ENCODE measurements around the gene DNAJB11. TPM values are rescaled to one million over a fixed set of nuclear protein-coding genes. Genes with fewer than 3 reads are reported as not detected.
A peak's percentile ranks its signal among the peaks of the same experiment; 100 is the strongest.
"Not testable (repeated sequence)": the region's sequence is repeated elsewhere in the genome, so short reads cannot be mapped to it uniquely, and the experiment has no call there.

DNAJB11 gene
- total RNA-seq, 1 donor from 2014 or later = 24.5 TPM

- H3K9ac ChIP-seq (ENCODE audit: low read depth in 1 of 3, low read length in 3 of 3) = no peak overlapping the region
- peaks cover 20 to 43% (median 42%) of the 10 kb centered on the region in 3 donors for H3K36me3 ChIP-seq (ENCODE audit: control insufficient read depth in 3 of 3, insufficient read depth in 3 of 3, low read length in 3 of 3)
- H3K9me3 ChIP-seq (ENCODE audit: control insufficient read depth in 3 of 3, low read length in 3 of 3) = no peaks in the 10 kb centered on the region
- no peak overlapping the region for H3K27ac ChIP-seq (ENCODE audit: low read depth, low read length)
- H3K4me1 ChIP-seq (ENCODE audit: control insufficient read depth in 3 of 3, insufficient read depth in 3 of 3, low read length in 3 of 3) = no peaks in the 10 kb centered on the region
- no peak overlapping the region for H3K4me3 ChIP-seq (ENCODE audit: low read length in 3 of 3)
- no peaks in the 10 kb centered on the region for H3K27me3 ChIP-seq (ENCODE audit: control insufficient read depth in 3 of 3, insufficient read depth in 3 of 3, low read length in 3 of 3)
Observed at GRCh38 chr3:186551387-186551786, 19.1 kb upstream of the DNAJB11 start.

DNA sequence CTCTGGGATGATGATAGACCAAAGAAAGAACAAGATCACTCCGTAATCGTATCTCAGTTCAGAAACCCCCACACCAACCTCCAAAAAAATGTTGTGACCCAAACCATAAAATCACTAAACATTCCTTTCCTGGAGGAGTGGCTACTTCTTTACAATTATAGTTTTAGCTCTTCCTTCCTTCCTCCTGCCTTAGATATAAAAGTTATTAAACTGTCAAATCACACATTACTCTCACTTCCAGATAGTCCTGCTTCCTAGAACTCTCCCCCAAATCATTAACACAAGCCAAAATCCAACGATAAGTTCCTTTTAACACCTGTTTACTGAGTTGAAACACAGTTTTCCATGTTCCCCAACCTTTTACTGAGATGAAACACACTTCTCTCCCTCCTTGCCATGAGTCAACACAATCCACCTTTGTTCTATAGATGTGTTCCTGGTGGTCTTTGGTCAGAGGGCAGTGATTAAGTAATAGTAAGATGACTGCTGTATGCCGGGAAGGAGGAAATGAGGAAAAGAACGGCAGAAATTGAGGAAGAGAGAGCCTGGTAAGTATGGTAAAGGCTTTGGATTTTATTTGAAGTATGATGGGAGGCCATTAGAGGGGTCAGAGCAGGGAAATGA lies 18.0 kb upstream of the DNAJB11 start:
- Histone ChIP-seq H3K9me3 (ENCODE audit: control insufficient read depth in 3 of 3, low read length in 3 of 3) (no peaks in the 10 kb centered on the region), H3K36me3 (ENCODE audit: control insufficient read depth in 3 of 3, insufficient read depth in 3 of 3, low read length in 3 of 3) (peaks cover 25 to 52% (median 51%) of the 10 kb centered on the region in 3 donors), H3K27me3 (ENCODE audit: control insufficient read depth in 3 of 3, insufficient read depth in 3 of 3, low read length in 3 of 3) (no peaks in the 10 kb centered on the region), H3K9ac (ENCODE audit: low read depth in 1 of 3, low read length in 3 of 3) (no peak overlapping the region), H3K4me3 (ENCODE audit: low read length in 3 of 3) (no peak overlapping the region), H3K4me1 (ENCODE audit: control insufficient read depth in 3 of 3, insufficient read depth in 3 of 3, low read length in 3 of 3) (no peaks in the 10 kb centered on the region), H3K27ac (ENCODE audit: low read depth, low read length) (no peak overlapping the region)

DNA sequence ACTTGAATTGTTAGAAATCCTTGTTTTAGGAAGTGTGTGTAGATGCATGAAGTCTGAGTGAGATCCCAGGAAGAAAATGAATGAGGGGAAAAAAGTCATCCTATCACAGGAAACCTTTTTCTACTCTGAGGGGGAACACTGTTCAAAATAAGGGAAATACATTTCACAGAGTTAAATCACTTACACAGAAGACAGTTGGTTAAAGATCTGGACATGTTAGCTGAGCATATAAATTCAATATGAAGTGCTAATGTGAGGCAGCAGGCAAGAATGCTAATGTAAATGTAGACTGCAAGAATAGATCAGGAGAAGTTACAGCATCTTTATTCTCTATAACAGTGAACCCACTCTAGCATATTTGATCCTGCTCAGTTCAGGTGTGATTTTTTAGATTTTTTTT lies 5.9 kb upstream of the DNAJB11 start:
- Histone ChIP-seq H3K9me3 (ENCODE audit: control insufficient read depth in 3 of 3, low read length in 3 of 3) (no peaks in the 10 kb centered on the region), H3K36me3 (ENCODE audit: control insufficient read depth in 3 of 3, insufficient read depth in 3 of 3, low read length in 3 of 3) (peaks cover 4 to 11% (median 5%) of the 10 kb centered on the region in 3 donors), H3K27ac (ENCODE audit: low read depth, low read length) (no peak overlapping the region), H3K27me3 (ENCODE audit: control insufficient read depth in 3 of 3, insufficient read depth in 3 of 3, low read length in 3 of 3) (no peaks in the 10 kb centered on the region), H3K4me3 (ENCODE audit: low read length in 3 of 3) (no peak overlapping the region), H3K9ac (ENCODE audit: low read depth in 1 of 3, low read length in 3 of 3) (no peak overlapping the region), H3K4me1 (ENCODE audit: control insufficient read depth in 3 of 3, insufficient read depth in 3 of 3, low read length in 3 of 3) (peaks cover 10 to 23% (median 14%) of the 10 kb centered on the region in 3 donors)

GRCh38 chr3:186566772-186567071 lies 3.8 kb upstream of the DNAJB11 start:
- Histone ChIP-seq H3K27ac (ENCODE audit: low read depth, low read length) (peak overlapping the region; percentile 85), H3K9ac (ENCODE audit: low read depth in 1 of 3, low read length in 3 of 3) (peak overlapping the region; percentile 97 to 98 (median 98)), H3K4me1 (ENCODE audit: control insufficient read depth in 3 of 3, insufficient read depth in 3 of 3, low read length in 3 of 3) (peaks cover 23 to 37% (median 27%) of the 10 kb centered on the region in 3 donors), H3K27me3 (ENCODE audit: control insufficient read depth in 3 of 3, insufficient read depth in 3 of 3, low read length in 3 of 3) (no peaks in the 10 kb centered on the region), H3K36me3 (ENCODE audit: control insufficient read depth in 3 of 3, insufficient read depth in 3 of 3, low read length in 3 of 3) (peaks cover 4 to 10% (median 5%) of the 10 kb centered on the region in 3 donors), H3K4me3 (ENCODE audit: low read length in 3 of 3) (peak overlapping the region; percentile 93 to 98 (median 96)), H3K9me3 (ENCODE audit: control insufficient read depth in 3 of 3, low read length in 3 of 3) (no peaks in the 10 kb centered on the region)

- H3K4me3 ChIP-seq (ENCODE audit: low read length in 3 of 3) = peak within 1 kb of the TSS; percentile 93 to 98 (median 96)
Observed at GRCh38 chr3:186567072-186567921, 3.2 kb upstream of the DNAJB11 start, which contains the start of gene TBCCD1. Gene TBCCD1, minus strand, starts transcription at chr3:186567339. Its CDS starts 3,010 bp downstream, at chr3:186564329.

DNA sequence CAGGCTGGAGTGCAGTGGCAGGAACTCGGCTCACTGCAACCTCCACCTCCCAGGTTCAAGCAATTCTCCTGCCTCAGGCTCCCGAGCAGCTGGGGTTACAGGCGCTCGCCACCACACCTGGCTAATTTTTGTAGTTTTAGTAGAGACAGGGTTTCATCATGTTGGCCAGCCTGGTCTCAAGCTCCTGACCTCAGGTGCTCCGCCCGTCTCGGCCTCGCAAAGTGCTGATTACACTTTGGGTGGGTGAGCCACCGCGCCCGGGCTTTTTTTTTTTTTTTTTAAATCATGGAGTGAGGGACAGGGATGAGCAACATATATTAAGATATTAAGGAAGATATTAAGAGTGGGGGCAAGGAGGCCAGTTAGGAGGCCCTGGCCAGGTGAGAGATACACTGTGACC lies 1.2 kb upstream of the DNAJB11 start:
- peak overlapping the region in 2 of 3 donors; percentile 87 to 91 for H3K4me3 ChIP-seq (ENCODE audit: low read length in 3 of 3)
- not testable (repeated sequence) for H3K9me3 ChIP-seq (ENCODE audit: control insufficient read depth in 3 of 3, low read length in 3 of 3); H3K36me3 ChIP-seq (ENCODE audit: control insufficient read depth in 3 of 3, insufficient read depth in 3 of 3, low read length in 3 of 3); H3K27me3 ChIP-seq (ENCODE audit: control insufficient read depth in 3 of 3, insufficient read depth in 3 of 3, low read length in 3 of 3)
- peaks cover 23 to 39% (median 27%) of the 10 kb centered on the region in 3 donors for H3K4me1 ChIP-seq (ENCODE audit: control insufficient read depth in 3 of 3, insufficient read depth in 3 of 3, low read length in 3 of 3)
- H3K27ac ChIP-seq (ENCODE audit: low read depth, low read length) = peak overlapping the region; percentile 78
- peak overlapping the region in 1 of 3 donors; percentile 73 for H3K9ac ChIP-seq (ENCODE audit: low read depth in 1 of 3, low read length in 3 of 3)

More at GRCh38 chr3:186567072-186567921, 3.2 kb upstream of the DNAJB11 start, which contains the start of gene TBCCD1:
- Histone ChIP-seq H3K27me3 (ENCODE audit: control insufficient read depth in 3 of 3, insufficient read depth in 3 of 3, low read length in 3 of 3) (no peaks in the 10 kb centered on the region), H3K9me3 (ENCODE audit: control insufficient read depth in 3 of 3, low read length in 3 of 3) (no peaks in the 10 kb centered on the region), H3K36me3 (ENCODE audit: control insufficient read depth in 3 of 3, insufficient read depth in 3 of 3, low read length in 3 of 3) (peaks cover 4 to 5% (median 4%) of the 10 kb centered on the region in 3 donors), H3K4me1 (ENCODE audit: control insufficient read depth in 3 of 3, insufficient read depth in 3 of 3, low read length in 3 of 3) (peaks cover 23 to 39% (median 27%) of the 10 kb centered on the region in 3 donors), H3K27ac (ENCODE audit: low read depth, low read length) (peak within 1 kb of the TSS; percentile 85), H3K9ac (ENCODE audit: low read depth in 1 of 3, low read length in 3 of 3) (peak within 1 kb of the TSS; percentile 97 to 98 (median 98))

GRCh38 chr3:186569779-186570095 lies 783 bp upstream of the DNAJB11 start:
- Histone ChIP-seq H3K36me3 (ENCODE audit: control insufficient read depth in 3 of 3, insufficient read depth in 3 of 3, low read length in 3 of 3) (peaks cover 3 to 9% (median 4%) of the 10 kb centered on the region in 3 donors), H3K4me1 (ENCODE audit: control insufficient read depth in 3 of 3, insufficient read depth in 3 of 3, low read length in 3 of 3) (peaks cover 23 to 39% (median 27%) of the 10 kb centered on the region in 3 donors), H3K9me3 (ENCODE audit: control insufficient read depth in 3 of 3, low read length in 3 of 3) (no peaks in the 10 kb centered on the region), H3K4me3 (ENCODE audit: low read length in 3 of 3) (peak overlapping the region; percentile 87 to 91 (median 88)), H3K27ac (ENCODE audit: low read depth, low read length) (peak overlapping the region; percentile 78), H3K9ac (ENCODE audit: low read depth in 1 of 3, low read length in 3 of 3) (peak overlapping the region; percentile 44 to 73 (median 69)), H3K27me3 (ENCODE audit: control insufficient read depth in 3 of 3, insufficient read depth in 3 of 3, low read length in 3 of 3) (no peaks in the 10 kb centered on the region)

DNA sequence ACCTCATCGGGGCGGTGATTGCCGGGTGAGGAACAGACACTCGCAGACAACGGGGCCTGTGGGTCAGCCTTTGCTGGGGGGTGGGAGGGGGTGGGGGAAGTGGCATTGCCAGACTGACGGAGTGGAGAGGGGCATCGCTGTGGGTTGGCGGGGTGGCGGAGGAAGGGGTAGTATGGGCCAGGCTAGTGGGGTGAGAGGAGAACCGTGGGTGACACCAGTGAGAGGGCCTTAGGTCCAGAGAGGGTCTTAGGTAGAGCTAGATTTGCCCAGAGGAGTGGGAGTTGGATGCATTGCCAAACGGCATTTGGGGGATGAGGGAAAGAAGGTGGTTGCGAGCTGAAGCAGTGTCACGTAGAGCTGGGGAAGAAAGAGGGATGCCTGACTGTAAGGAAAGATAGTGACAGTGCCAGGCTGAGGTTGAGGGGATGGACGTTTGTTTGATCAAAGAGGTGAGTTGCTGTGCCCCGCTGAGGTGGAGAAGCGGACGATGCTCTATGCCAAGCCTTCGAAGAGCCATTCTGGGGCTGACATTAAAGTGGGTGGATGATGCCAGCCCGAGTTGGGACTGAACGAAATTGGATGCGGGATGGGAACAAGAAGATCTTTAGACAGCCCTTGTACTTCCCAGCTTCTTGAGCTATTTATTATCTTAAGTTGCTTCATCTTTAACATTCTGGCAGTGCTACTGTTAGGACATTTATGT lies 572 bp downstream of the DNAJB11 start:
- Histone ChIP-seq H3K4me3 (ENCODE audit: low read length in 3 of 3) (peak overlapping the region; percentile 91 to 97 (median 95)), H3K9ac (ENCODE audit: low read depth in 1 of 3, low read length in 3 of 3) (peak overlapping the region; percentile 96 to 97 (median 96)), H3K4me1 (ENCODE audit: control insufficient read depth in 3 of 3, insufficient read depth in 3 of 3, low read length in 3 of 3) (peaks cover 23 to 37% (median 26%) of the 10 kb centered on the region in 3 donors), H3K9me3 (ENCODE audit: control insufficient read depth in 3 of 3, low read length in 3 of 3) (no peaks in the 10 kb centered on the region), H3K27me3 (ENCODE audit: control insufficient read depth in 3 of 3, insufficient read depth in 3 of 3, low read length in 3 of 3) (no peaks in the 10 kb centered on the region), H3K27ac (ENCODE audit: low read depth, low read length) (peak overlapping the region; percentile 96), H3K36me3 (ENCODE audit: control insufficient read depth in 3 of 3, insufficient read depth in 3 of 3, low read length in 3 of 3) (peaks cover 11 to 14% (median 14%) of the 10 kb centered on the region in 3 donors)

DNA sequence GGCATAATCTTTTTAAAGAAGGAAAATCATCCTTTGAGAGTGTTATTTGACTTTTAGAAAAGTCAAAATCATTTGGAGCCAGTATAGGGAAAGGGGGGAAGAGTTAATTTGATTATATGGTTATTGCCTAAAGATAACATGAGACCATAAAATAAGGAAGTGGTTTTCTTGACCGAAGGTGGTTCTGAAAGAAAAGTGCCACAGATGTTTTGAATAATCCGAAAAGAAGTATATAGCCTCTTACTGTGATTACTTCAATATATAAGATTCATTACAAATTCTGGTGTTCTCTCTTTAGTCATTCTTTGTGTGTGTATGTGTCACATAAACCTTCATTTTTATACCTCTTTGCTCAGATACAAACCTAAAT lies 1.1 kb downstream of the DNAJB11 start:
- peaks cover 16 to 20% (median 16%) of the 10 kb centered on the region in 3 donors for H3K36me3 ChIP-seq (ENCODE audit: control insufficient read depth in 3 of 3, insufficient read depth in 3 of 3, low read length in 3 of 3)
- H3K9me3 ChIP-seq (ENCODE audit: control insufficient read depth in 3 of 3, low read length in 3 of 3) = no peaks in the 10 kb centered on the region
- H3K4me1 ChIP-seq (ENCODE audit: control insufficient read depth in 3 of 3, insufficient read depth in 3 of 3, low read length in 3 of 3) = peaks cover 21 to 31% (median 21%) of the 10 kb centered on the region in 3 donors
- H3K4me3 ChIP-seq (ENCODE audit: low read length in 3 of 3) = peak overlapping the region; percentile 91 to 97 (median 95)
- H3K27me3 ChIP-seq (ENCODE audit: control insufficient read depth in 3 of 3, insufficient read depth in 3 of 3, low read length in 3 of 3) = no peaks in the 10 kb centered on the region
- H3K27ac ChIP-seq (ENCODE audit: low read depth, low read length) = no peak overlapping the region
- peak overlapping the region in 2 of 3 donors; percentile 96 for H3K9ac ChIP-seq (ENCODE audit: low read depth in 1 of 3, low read length in 3 of 3)
